T-helper 2 cell treated with Interferon-gamma antibody and Interleukin-4, amounts not matched to agents 100 ng/mL and 5 ng/mL, for 36 hours (primary cell): Measurements from ENCODE around the gene FOXC2. TPM values are rescaled to one million over a fixed set of nuclear protein-coding genes. Genes with fewer than 3 reads are reported as not detected.
"Not testable (repeated sequence)": the region's sequence is repeated elsewhere in the genome, so short reads cannot be mapped to it uniquely, and the experiment has no call there.

Experiments
- intact Hi-C: fragments of 100-400 bp; cut with micrococcal nuclease; formaldehyde crosslinking; loops from one replicate; pipeline ENCODE4 v1.15.1; 2023
- total RNA-seq: library from RNA; stranded (reverse); gene quantifications from 2 replicates; pipeline ENCODE4 v1.2.3, GENCODE V29; 2022

The FOXC2 gene
- total RNA-seq, 1 donor from 2014 or later: not detected

GRCh38 chr16:86584071-86584685, 17.5 kb downstream of the FOXC2 start:
- intact Hi-C loops: no loop called here

GRCh38 chr16:86584726-86585721, 18.4 kb downstream of the FOXC2 start:
- intact Hi-C loops: no loop called here

GRCh38 chr16:86585821-86586611, 19.4 kb downstream of the FOXC2 start:
- intact Hi-C loops: no loop called here

- intact Hi-C loops: no loop called here
Measured at GRCh38 chr16:86587487-86587886, 20.9 kb downstream of the FOXC2 start.

GRCh38 chr16:86587955-86588354, 21.3 kb downstream of the FOXC2 start:
- intact Hi-C loops: not testable (repeated sequence)

GRCh38 chr16:86590501-86591144, 24.0 kb downstream of the FOXC2 start:
- intact Hi-C loops: no loop called here

GRCh38 chr16:86591270-86591669, 24.6 kb downstream of the FOXC2 start:
- intact Hi-C loops: no loop called here

- intact Hi-C loops: no loop called here
Measured at GRCh38 chr16:86593913-86594620, 27.4 kb downstream of the FOXC2 start.

GRCh38 chr16:86594721-86595120, 28.1 kb downstream of the FOXC2 start:
- intact Hi-C loops: no loop called here

- intact Hi-C loops: no loop called here
Measured at GRCh38 chr16:86595983-86596605, 29.5 kb downstream of the FOXC2 start.

- intact Hi-C loops: no loop called here
Measured at GRCh38 chr16:86597126-86597879, 30.7 kb downstream of the FOXC2 start.

GRCh38 chr16:86597880-86598606, 31.4 kb downstream of the FOXC2 start:
- intact Hi-C loops: no loop called here

- intact Hi-C loops: no loop called here
Measured at GRCh38 chr16:86598607-86599565, 32.3 kb downstream of the FOXC2 start.

- intact Hi-C loops: no loop called here
Measured at GRCh38 chr16:86601356-86601755, 34.7 kb downstream of the FOXC2 start.

GRCh38 chr16:86602521-86602920, 35.9 kb downstream of the FOXC2 start:
- intact Hi-C loops: no loop called here

- intact Hi-C loops: no loop called here
Measured at GRCh38 chr16:86604436-86605193, 38.0 kb downstream of the FOXC2 start.

GRCh38 chr16:86605950-86606349, 39.3 kb downstream of the FOXC2 start:
- intact Hi-C loops: no loop called here
